Pancreas (tissue), 10 donors: ENCODE data around the gene UBA1. TPM values are rescaled to one million over a fixed set of nuclear protein-coding genes. Genes with fewer than 3 reads are reported as not detected.

Source experiments
- ATAC-seq, 4 donors: fragments of 200-7000 bp; cut with Tn5 transposase; one replicate each; pipeline versions ENCODE4 v1.8.0 to v1.9.1; 2020; ENCODE audit warnings: mild to moderate bottlenecking in 4 of 4, moderate library complexity in 4 of 4
- DNase-seq, 6 donors: peaks; one replicate each; pipeline ENCODE4 v3.0.0-alpha.2; 2020
- FAIRE-seq: peaks from 2 replicates; lab custom pipeline; 2012; peaks lifted over from hg19 to GRCh38; lab: Jason Lieb, UNC
- H3K27ac ChIP-seq, 4 donors: fragments of 200-600 bp; sonication (generic); 1 replicate in 3 of 4; 2 replicates in 1 of 4; pipeline versions ENCODE4 v1.5.0 to v1.8.0; 2020
- H3K27me3 ChIP-seq, 4 donors: fragments of 200-600 bp; one replicate each; pipeline ENCODE4 v1.8.0; 2021
- H3K36me3 ChIP-seq, 3 donors: fragments of 200-600 bp; sonication (generic) in 1 of 3; one replicate each; pipeline versions ENCODE4 v1.5.0 to v1.8.0; 2020 to 2021
- H3K4me1 ChIP-seq, 3 donors: fragments of 200-600 bp; one replicate each; pipeline ENCODE4 v1.8.0; 2021
- H3K4me3 ChIP-seq, 4 donors: fragments of 200-600 bp; sonication (generic) in 2 of 4; one replicate each; pipeline versions ENCODE4 v1.5.0 to v1.8.0; 2020 to 2021
- H3K9me3 ChIP-seq, 4 donors: fragments of 200-600 bp; one replicate each; pipeline ENCODE4 v1.8.0; 2021
- WGBS, 2 donors: extraction: QIAGEN DNeasy Blood & Tissue Kit; methylation state at CpG; one replicate each; pipeline ENCODE4 v1.1.7; 2013; 5-methylcytosine and 5-hydroxymethylcytosine counted together
- intact Hi-C, 3 donors: fragments of 100-400 bp; cut with DNase I; formaldehyde crosslinking; loops; one replicate each; pipeline versions ENCODE4 v1.11.1 to v1.14.2; 2022
- polyA plus RNA-seq, 2 donors: library from polyadenylated mRNA; stranded (reverse); fragments of 200-250 nt; gene quantifications; one replicate each; pipeline ENCODE4 v1.2.3, GENCODE V29; 2013
- total RNA-seq, 6 donors: library from RNA; stranded (reverse); fragmentation: NEBNext Ultra II Directional in 4 of 6; extraction: Animal tissue kit (Norgen Biotek cat#: 25700) in 4 of 6; gene quantifications; one replicate each; pipeline versions ENCODE4 v1.2.1 to v1.2.4, GENCODE V29; 2021 to 2023
- TF ChIP-seq, protein P1 (sequence below), 4 donors: fragments of 200-600 bp; sonication (generic) in 3 of 4; IDR thresholded peaks; one replicate each; pipeline versions ENCODE4 v1.5.0 to v1.8.0; 2021; ENCODE audit warnings: antibody characterized with exemption in 4 of 4
- donor health status: healthy with polysubstance abuse.
- donor health status: DM: no; HTN: no; CAD: no; lungs with moderate emphysema.
- donor health status: DM: no; HTN: no; CAD: no.
- donor health status: control.
- donor health status: control.
- donor health status: Bipolar disorder and iron deficiency.
- donor health status: DM: yes; HTN: yes; CAD: no.
- donor health status: DM: no; HTN: no; CAD: no.
- donor health status: DM: no; HTN: no; CAD: no.
- donor health status: DM: yes; HTN: yes; CAD: no.

UBA1 gene
- total and polyA plus RNA-seq, 8 donors, result 49.0 to 117 (median 64.3) TPM

DNA sequence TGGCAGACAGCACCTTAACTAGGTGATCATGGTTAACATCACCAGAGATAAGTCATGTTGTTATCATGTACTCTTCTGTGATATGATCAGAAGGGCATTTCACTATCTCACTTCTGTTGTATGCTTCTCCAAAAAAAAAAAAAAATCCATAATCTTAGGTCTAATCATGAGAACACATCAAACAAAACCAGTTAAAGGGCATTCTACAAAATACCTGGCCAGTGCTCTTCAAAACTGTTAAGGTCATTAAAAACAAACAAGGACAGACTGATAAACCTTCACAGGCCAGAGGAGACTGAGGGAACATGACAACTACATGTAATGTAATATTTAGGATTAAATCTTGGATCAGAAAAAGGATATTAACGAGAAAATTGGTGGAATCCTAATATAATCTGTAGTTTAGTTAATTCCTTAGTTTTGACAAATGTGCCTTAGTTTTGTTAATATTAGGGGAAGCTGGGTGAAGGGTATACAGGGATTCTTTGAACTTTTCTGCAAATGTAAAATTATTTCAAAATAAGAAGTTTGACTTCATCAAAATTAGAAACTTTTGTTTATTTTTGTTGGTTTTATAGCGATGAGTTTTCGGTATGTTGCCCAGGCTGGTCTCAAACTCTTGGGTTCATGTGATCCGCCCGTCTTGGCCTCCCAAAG, 30.6 kb upstream of the UBA1 start:
- 89 to 98% methylated on average over 5 of the region's 5 CpGs for WGBS, 2 donors
- ATAC-seq, result no peak
- no peak for FAIRE-seq

DNA sequence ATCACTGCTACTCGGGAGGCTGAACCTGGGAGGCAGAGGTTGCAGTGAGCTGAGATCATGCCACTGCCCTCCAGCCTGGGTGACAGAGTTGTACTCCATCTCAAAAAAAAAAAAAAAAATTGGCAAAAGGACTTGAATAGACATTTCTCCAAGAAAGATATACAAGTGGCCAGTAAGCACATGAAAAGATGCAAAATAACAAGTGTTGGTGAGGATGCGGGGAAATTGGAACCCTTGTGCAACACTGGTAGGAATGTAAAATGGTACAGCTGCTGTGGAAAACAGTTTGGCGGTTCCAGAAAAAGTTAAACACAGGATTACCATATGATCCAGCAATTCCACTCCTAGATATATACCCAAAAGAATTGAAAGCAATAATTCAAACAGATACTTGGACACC, 29.2 kb upstream of the UBA1 start:
- WGBS, 2 donors, result 94 to 99% methylated on average over 3 of the region's 3 CpGs
- Histone ChIP-seq H3K27ac (no peak overlapping the region), H3K27me3 (peaks cover 0 to 5% (median 0%) of the 10 kb centered on the region in 4 donors), H3K9me3 (no peaks in the 10 kb centered on the region), H3K36me3 (no peaks in the 10 kb centered on the region), H3K4me3 (no peak overlapping the region), H3K4me1 (no peaks in the 10 kb centered on the region)
- TF ChIP-seq, protein P1, sequence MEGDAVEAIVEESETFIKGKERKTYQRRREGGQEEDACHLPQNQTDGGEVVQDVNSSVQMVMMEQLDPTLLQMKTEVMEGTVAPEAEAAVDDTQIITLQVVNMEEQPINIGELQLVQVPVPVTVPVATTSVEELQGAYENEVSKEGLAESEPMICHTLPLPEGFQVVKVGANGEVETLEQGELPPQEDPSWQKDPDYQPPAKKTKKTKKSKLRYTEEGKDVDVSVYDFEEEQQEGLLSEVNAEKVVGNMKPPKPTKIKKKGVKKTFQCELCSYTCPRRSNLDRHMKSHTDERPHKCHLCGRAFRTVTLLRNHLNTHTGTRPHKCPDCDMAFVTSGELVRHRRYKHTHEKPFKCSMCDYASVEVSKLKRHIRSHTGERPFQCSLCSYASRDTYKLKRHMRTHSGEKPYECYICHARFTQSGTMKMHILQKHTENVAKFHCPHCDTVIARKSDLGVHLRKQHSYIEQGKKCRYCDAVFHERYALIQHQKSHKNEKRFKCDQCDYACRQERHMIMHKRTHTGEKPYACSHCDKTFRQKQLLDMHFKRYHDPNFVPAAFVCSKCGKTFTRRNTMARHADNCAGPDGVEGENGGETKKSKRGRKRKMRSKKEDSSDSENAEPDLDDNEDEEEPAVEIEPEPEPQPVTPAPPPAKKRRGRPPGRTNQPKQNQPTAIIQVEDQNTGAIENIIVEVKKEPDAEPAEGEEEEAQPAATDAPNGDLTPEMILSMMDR (IDR thresholded peaks at IDR 0.05), result no peak
- FAIRE-seq (no peak), DNase-seq (no peak), ATAC-seq (no peak)
- intact Hi-C loops, result no loop called here

More for the DNA sequence above, 30.6 kb upstream of the UBA1 start:
- H3K36me3 ChIP-seq, result no peaks in the 10 kb centered on the region
- H3K27ac ChIP-seq, result no peak overlapping the region
- TF ChIP-seq, protein P1 (IDR thresholded peaks at IDR 0.05), result no peak
- DNase-seq, result no peak
- intact Hi-C loops, result no loop called here
- no peak overlapping the region for H3K4me3 ChIP-seq
- no peaks in the 10 kb centered on the region for H3K9me3 ChIP-seq
- no peaks in the 10 kb centered on the region for H3K4me1 ChIP-seq
- H3K27me3 ChIP-seq, result peaks cover 0 to 5% (median 0%) of the 10 kb centered on the region in 4 donors

DNA sequence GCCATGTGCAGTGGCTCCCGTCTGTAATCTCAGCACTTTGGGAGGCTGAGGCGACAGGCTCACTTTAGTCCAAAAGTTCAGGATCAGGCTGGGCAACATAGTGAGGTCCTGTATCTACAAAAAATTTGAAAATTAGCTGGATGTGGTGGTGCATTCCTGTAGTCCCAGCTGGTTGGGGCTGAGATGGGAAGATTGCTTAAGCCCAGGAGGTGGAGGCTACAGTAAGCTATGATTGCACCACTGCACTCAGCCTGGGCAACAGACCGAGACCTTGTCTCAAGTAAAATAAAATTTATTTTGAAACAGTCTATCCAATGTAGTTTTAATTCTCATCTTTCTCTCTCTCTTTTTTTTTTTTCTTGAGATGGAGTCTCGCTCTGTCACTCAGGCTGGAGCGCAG, 27.5 kb upstream of the UBA1 start:
- WGBS, 2 donors, result 92 to 97% methylated on average over 5 of the region's 5 CpGs

DNA sequence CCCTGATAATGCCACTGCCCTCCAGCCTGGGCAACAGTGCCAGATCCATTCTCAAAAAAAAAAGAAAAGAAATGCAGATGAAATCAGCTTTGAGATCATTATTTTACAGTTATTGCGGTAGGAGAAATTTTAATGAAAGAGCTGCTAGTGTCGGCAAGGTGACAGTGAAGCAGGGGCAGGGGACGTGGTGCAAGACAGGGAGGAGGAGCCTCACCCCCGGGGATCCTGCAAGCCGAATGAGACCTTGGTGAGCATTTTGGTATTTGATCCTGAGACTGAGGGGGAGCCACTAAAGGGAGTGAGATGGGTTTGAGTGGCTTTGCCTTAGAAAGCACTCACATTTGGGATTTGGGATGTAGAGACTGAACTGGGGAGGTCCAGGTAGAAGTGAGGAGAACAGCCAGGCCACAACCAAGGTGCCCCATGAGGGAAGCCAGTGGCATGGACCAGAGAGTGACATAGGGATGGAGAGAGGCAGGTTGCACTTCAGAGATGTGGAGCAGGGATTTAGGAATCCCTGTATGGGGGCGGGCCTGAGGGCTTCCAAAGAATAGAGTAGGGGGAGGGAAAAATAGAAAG, 25.0 kb upstream of the UBA1 start:
- Histone ChIP-seq H3K27me3 (peaks cover 0 to 2% (median 0%) of the 10 kb centered on the region in 4 donors), H3K4me3 (no peak overlapping the region), H3K4me1 (no peaks in the 10 kb centered on the region), H3K27ac (no peak overlapping the region), H3K36me3 (peaks cover 0 to 5% (median 3%) of the 10 kb centered on the region in 3 donors), H3K9me3 (no peaks in the 10 kb centered on the region)
- peak in 1 of 6 donors; percentile 21 for DNase-seq
- FAIRE-seq, result no peak
- intact Hi-C loops, result no loop called here
- 70 to 89% methylated on average over 6 of the region's 6 CpGs for WGBS, 2 donors
- ATAC-seq, result no peak
- TF ChIP-seq, protein P1 (IDR thresholded peaks at IDR 0.05), result no peak

More for the DNA sequence above, 27.5 kb upstream of the UBA1 start:
- intact Hi-C loops, result no loop called here
- H3K27ac ChIP-seq, result no peak overlapping the region
- H3K36me3 ChIP-seq, result peaks cover 0 to 3% (median 0%) of the 10 kb centered on the region in 3 donors
- DNase-seq, result peak in 1 of 6 donors; percentile 9
- no peaks in the 10 kb centered on the region for H3K4me1 ChIP-seq
- no peak overlapping the region for H3K4me3 ChIP-seq
- no peaks in the 10 kb centered on the region for H3K9me3 ChIP-seq
- FAIRE-seq, result no peak
- peaks cover 0 to 5% (median 1%) of the 10 kb centered on the region in 4 donors for H3K27me3 ChIP-seq
- no peak for ATAC-seq
- TF ChIP-seq, protein P1 (IDR thresholded peaks at IDR 0.05), result no peak

DNA sequence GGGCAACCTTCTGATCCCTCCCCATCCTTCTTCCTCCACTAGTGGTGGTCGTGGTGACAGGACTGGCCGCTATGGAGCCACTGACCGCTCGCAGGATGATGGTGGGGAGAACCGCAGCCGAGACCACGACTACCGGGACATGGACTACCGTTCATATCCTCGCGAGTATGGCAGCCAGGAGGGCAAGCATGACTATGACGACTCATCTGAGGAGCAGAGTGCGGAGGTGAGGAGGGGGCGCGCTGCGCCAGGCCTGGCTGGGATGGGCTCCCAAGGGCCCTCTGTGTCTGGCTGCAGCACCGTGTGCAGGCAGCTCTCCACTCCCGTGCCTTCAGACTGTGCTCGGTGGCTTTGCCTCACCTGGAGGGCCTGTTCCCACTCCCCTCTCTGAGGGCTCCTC, 24.4 kb upstream of the UBA1 start:
- DNase-seq (peak in 1 of 6 donors; percentile 50), FAIRE-seq (no peak), ATAC-seq (no peak)
- Histone ChIP-seq H3K36me3 (peaks cover 0 to 5% (median 3%) of the 10 kb centered on the region in 3 donors), H3K27me3 (peaks cover 0 to 2% (median 0%) of the 10 kb centered on the region in 4 donors), H3K27ac (no peak overlapping the region), H3K4me1 (no peaks in the 10 kb centered on the region), H3K4me3 (no peak overlapping the region), H3K9me3 (no peaks in the 10 kb centered on the region)
- WGBS, 2 donors, result 86 to 93% methylated on average over 18 to 19 of the region's 19 CpGs
- intact Hi-C loops, result no loop called here
- TF ChIP-seq, protein P1 (IDR thresholded peaks at IDR 0.05), result no peak
